Heart right ventricle (tissue), 16 donors: ENCODE measurements around the gene PRSS1. TPM values are rescaled to one million over a fixed set of nuclear protein-coding genes. Genes with fewer than 3 reads are reported as not detected.
"Not testable (repeated sequence)": the region's sequence is repeated elsewhere in the genome, so short reads cannot be mapped to it uniquely, and the experiment has no call there.

ENCODE experiments used
- ATAC-seq, 8 donors: fragments of 200-7000 bp; cut with Tn5 transposase; one replicate each; pipeline ENCODE4 v1.9.1; 2020; ENCODE audit warnings: mild to moderate bottlenecking in 8 of 8, moderate library complexity in 8 of 8, moderate number of reproducible peaks in 1 of 8
- DNase-seq, 2 donors: peaks; one replicate each; pipeline ENCODE4 v3.0.0-alpha.2; 2020
- H3K27ac ChIP-seq, 10 donors: fragments of 200-600 bp; sonication (generic) in 2 of 10; one replicate each; pipeline versions ENCODE4 v1.5.0 to v1.8.0; 2020 to 2022; ENCODE audit warnings: mild to moderate bottlenecking in 3 of 10
- H3K27me3 ChIP-seq, 7 donors: fragments of 200-600 bp; one replicate each; pipeline ENCODE4 v1.8.0; 2021 to 2022; ENCODE audit warnings: mild to moderate bottlenecking in 2 of 7
- H3K36me3 ChIP-seq, 9 donors: fragments of 200-600 bp; sonication (generic) in 1 of 9; one replicate each; pipeline versions ENCODE4 v1.5.0 to v1.8.0; 2020 to 2022; ENCODE audit warnings: mild to moderate bottlenecking in 2 of 9
- H3K4me1 ChIP-seq, 9 donors: fragments of 200-600 bp; sonication (generic) in 1 of 9; one replicate each; pipeline versions ENCODE4 v1.5.0 to v1.8.0; 2020 to 2022; ENCODE audit warnings: mild to moderate bottlenecking in 4 of 9
- H3K4me3 ChIP-seq, 10 donors: fragments of 200-600 bp; sonication (generic) in 2 of 10; one replicate each; pipeline versions ENCODE4 v1.5.0 to v1.8.0; 2020 to 2022; ENCODE audit warnings: mild to moderate bottlenecking in 7 of 10, moderate library complexity in 2 of 10
- H3K9me3 ChIP-seq, 11 donors: fragments of 200-600 bp in 10 of 11; sonication (generic) in 2 of 11; one replicate each; pipeline versions ENCODE4 v1.5.0 to v1.8.0; 2013 to 2022; ENCODE audit warnings: mild to moderate bottlenecking in 2 of 11, control low read depth in 1 of 11, moderate library complexity in 1 of 11
- WGBS, 2 donors: extraction: QIAGEN DNeasy Blood & Tissue Kit; methylation state at CpG; one replicate each; pipeline ENCODE4 v1.1.7; 2013; ENCODE audit warnings: inconsistent platforms in 1 of 2; 5-methylcytosine and 5-hydroxymethylcytosine counted together
- intact Hi-C, 10 donors: fragments of 100-400 bp; cut with DNase I; formaldehyde crosslinking; loops; one replicate each; pipeline versions ENCODE4 v1.11.1 to v1.14.2; 2022
- polyA plus RNA-seq, 2 donors: library from polyadenylated mRNA; stranded (reverse); fragments of 200-250 nt; gene quantifications; one replicate each; pipeline ENCODE4 v1.2.3, GENCODE V29; 2013
- total RNA-seq, 10 donors: library from RNA; stranded (reverse); fragmentation: NEBNext Ultra II Directional in 3 of 10; extraction: Animal tissue kit (Norgen Biotek cat#: 25700) in 3 of 10; gene quantifications; one replicate each; pipeline versions ENCODE4 v1.2.1 to v1.2.4, GENCODE V29; 2021 to 2023
- TF ChIP-seq, protein P1 (sequence below), 9 donors: fragments of 200-600 bp; sonication (generic) in 2 of 9; IDR thresholded peaks; one replicate each; pipeline versions ENCODE4 v1.5.0 to v1.8.0; 2021 to 2022; ENCODE audit warnings: antibody characterized with exemption in 9 of 9, mild to moderate bottlenecking in 5 of 9, moderate library complexity in 1 of 9
- donor health status: Arrhythmogenic right ventricular cardiomyopathy.
- donor health status: ischemic (EF 13 %, LVEDD 7.1; RV severe dilation, severe dysfunction).
- donor health status: healthy with polysubstance abuse.
- donor health status: DM: no; HTN: yes; CAD: no.
- donor health status: DM: no; HTN: no; CAD: no.
- donor health status: ischemic (EF 25% LVEDD 6.9; RV normal size, moderate dysfunction).
- donor health status: ischemic (EF 25% LVEDD 5.7; RV mildly dilated, moderate dysfunction).
- donor health status: healthy.
- donor health status: DM: yes; HTN: yes; CAD: no.
- donor health status: Ischemic cardiomyopathy.
- donor health status: ischemic (EF 35%, LVEDD 5.7; RV mildly dilated, moderate dysfunction).
- donor health status: nonischemic (EF 11% LVEDD 7.7; RV severe dilation, severe dysfunction).
- donor health status: DM: yes; HTN: yes; CAD: no.
- donor health status: PGD.
- donor health status: ischemic (EF 29% LVEDD 5.4; RV normal size, mild dysfunction).
- donor health status: nonischemic (EF 23%, LVEDD 6.1; RV moderate dilation, normal function).

The PRSS1 gene
- total and polyA plus RNA-seq, 12 donors = 0.75 to 4.3 (median 3.7) TPM; not detected in 4

DNA sequence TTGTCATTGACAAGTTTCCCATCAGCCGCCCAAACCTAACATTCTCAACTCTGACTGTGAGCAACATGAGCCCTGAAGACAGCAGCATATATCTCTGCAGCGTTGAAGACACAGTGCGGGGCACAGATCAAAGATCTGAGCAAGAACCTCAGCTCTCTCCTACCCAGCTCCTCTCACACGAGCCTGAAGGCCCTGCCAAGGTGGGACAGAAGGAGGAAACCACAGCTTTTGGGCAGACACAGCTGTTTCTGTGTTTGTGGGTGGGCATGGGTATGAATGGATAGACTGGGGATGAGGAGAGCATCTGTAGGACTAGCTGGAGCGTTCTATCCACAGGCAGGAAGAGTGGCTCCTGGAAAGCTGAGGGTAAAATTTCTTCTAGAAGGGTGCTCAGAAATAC lies 8.5 kb upstream of the PRSS1 start:
- H3K4me3 ChIP-seq = no peak overlapping the region
- intact Hi-C loops = no loop called here
- no peaks in the 10 kb centered on the region for H3K27me3 ChIP-seq
- H3K36me3 ChIP-seq = no peaks in the 10 kb centered on the region
- peak overlapping the region in 2 of 10 donors; percentile 6 to 16 for H3K27ac ChIP-seq
- no peaks in the 10 kb centered on the region for H3K9me3 ChIP-seq
- TF ChIP-seq, protein P1, sequence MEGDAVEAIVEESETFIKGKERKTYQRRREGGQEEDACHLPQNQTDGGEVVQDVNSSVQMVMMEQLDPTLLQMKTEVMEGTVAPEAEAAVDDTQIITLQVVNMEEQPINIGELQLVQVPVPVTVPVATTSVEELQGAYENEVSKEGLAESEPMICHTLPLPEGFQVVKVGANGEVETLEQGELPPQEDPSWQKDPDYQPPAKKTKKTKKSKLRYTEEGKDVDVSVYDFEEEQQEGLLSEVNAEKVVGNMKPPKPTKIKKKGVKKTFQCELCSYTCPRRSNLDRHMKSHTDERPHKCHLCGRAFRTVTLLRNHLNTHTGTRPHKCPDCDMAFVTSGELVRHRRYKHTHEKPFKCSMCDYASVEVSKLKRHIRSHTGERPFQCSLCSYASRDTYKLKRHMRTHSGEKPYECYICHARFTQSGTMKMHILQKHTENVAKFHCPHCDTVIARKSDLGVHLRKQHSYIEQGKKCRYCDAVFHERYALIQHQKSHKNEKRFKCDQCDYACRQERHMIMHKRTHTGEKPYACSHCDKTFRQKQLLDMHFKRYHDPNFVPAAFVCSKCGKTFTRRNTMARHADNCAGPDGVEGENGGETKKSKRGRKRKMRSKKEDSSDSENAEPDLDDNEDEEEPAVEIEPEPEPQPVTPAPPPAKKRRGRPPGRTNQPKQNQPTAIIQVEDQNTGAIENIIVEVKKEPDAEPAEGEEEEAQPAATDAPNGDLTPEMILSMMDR (IDR thresholded peaks at IDR 0.05) = no peak
- peaks cover 0 to 21% (median 10%) of the 10 kb centered on the region in 9 donors for H3K4me1 ChIP-seq
- WGBS, 2 donors = 77 to 81% methylated on average over 5 of the region's 5 CpGs
- ATAC-seq (no peak), DNase-seq (no peak)

DNA sequence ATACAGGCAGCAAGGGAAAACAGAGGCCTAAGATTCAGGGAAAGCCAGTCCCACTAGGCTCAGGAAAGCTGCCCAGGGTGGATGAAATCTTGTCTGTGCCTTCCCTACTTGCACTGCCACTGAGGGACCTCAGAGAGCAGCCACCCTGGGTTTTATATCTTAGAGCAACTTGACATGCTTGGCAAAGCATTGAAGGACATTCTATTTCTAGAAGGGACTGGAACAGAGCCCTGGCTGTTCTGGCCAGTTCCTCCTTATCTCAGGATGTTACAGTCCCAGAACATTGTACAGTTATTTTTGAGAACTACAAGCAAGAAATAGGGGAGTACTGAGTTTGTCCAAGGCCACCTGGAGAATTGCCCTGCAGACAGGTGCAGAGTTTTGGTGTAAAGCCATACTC lies 7.3 kb upstream of the PRSS1 start:
- intact Hi-C loops, H3K4me3 ChIP-seq, H3K9me3 ChIP-seq, H3K36me3 ChIP-seq, H3K27me3 ChIP-seq: not testable (repeated sequence)
- ATAC-seq (peak; percentile 75 to 99 (median 96)), DNase-seq (peak; percentile 19 to 44)
- peak overlapping the region in 8 of 10 donors; percentile 6 to 78 (median 62) for H3K27ac ChIP-seq
- peaks cover 0 to 21% (median 10%) of the 10 kb centered on the region in 9 donors for H3K4me1 ChIP-seq

DNA sequence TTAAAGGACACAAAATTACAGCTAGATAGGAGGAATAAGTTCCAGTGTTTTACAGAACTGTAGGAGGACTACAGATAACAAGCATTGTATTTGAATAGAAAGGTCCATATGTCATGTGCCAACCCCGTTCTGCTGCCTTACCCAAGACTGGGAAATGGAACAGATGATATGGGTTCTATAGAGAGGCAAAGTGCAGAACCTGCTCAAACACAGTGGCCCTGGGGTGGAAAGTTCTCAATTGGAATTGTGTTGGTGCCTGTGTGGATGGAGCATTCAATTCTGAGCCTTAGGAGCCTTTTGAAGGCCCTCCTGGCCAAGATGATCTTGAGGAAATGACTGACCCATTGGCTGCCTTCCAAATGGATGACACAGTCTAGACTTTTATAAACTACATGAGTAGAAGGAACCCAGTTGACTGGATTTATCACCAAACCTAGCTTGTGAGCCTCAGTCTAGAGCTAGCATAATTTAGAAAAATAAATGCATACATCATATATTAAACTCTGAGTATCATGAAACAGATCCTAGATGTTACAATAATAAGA lies 4.1 kb upstream of the PRSS1 start:
- Histone ChIP-seq H3K27me3 (no peaks in the 10 kb centered on the region), H3K4me1 (peaks cover 0 to 21% (median 10%) of the 10 kb centered on the region in 9 donors), H3K4me3 (no peak overlapping the region), H3K9me3 (no peaks in the 10 kb centered on the region), H3K27ac (no peak overlapping the region), H3K36me3 (no peaks in the 10 kb centered on the region)
- 60 to 68% methylated on average over 1 of the region's 1 CpG for WGBS, 2 donors
- TF ChIP-seq, protein P1 (IDR thresholded peaks at IDR 0.05) = no peak
- DNase-seq = no peak
- intact Hi-C loops = no loop called here
- no peak for ATAC-seq

DNA sequence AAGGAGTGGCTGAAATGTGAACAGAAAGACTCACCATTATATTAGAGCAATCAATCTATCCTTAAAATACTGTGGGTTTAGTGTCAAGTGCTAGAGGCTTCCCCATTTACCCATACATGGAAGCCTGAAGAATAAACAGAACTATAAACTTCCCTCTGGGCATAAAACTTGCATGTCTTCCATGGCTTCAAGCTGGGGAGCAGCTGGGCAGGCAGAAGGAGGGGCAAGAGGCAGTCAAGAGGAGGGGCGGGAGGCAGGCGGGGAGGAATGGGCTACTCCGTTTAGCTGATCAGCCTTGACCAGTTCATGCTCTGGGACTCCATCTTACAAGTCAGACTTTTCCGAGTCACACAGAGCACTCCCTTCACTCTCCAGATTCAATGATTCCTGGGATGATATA lies 3.5 kb upstream of the PRSS1 start:
- H3K4me3 ChIP-seq = no peak overlapping the region
- H3K27me3 ChIP-seq = no peaks in the 10 kb centered on the region
- no peak overlapping the region for H3K27ac ChIP-seq
- 68 to 72% methylated on average over 4 of the region's 4 CpGs for WGBS, 2 donors
- H3K36me3 ChIP-seq = no peaks in the 10 kb centered on the region
- H3K4me1 ChIP-seq = peaks cover 0 to 18% (median 10%) of the 10 kb centered on the region in 9 donors
- H3K9me3 ChIP-seq = no peaks in the 10 kb centered on the region
- TF ChIP-seq, protein P1 (IDR thresholded peaks at IDR 0.05) = no peak
- no peak for DNase-seq
- intact Hi-C loops = no loop called here
- ATAC-seq = no peak

DNA sequence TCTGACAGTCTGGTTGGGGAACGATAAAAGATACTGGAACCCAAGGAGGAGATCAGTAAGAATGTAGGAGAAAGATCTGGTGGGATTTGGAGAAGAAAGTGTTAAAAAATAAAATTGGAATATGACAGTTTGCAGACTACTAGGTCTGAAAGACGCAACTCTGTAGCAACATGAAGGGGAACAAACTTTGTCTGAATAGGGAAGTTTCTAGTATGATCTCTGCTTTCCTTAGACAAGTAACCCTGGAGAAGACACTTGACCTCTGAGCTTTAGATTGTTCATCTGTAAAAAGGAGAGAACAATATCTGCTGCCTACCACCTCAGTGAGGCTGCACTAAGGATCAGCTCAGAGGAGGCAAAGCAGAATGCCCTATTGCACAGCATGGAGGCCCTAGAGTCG lies 3.0 kb upstream of the PRSS1 start:
- Histone ChIP-seq H3K36me3 (no peaks in the 10 kb centered on the region), H3K9me3 (no peaks in the 10 kb centered on the region), H3K4me3 (no peak overlapping the region), H3K27me3 (no peaks in the 10 kb centered on the region), H3K27ac (no peak overlapping the region), H3K4me1 (peaks cover 0 to 12% (median 7%) of the 10 kb centered on the region in 9 donors)
- TF ChIP-seq, protein P1 (IDR thresholded peaks at IDR 0.05) = no peak
- DNase-seq (no peak), ATAC-seq (no peak)
- 77 to 81% methylated on average over 3 of the region's 3 CpGs for WGBS, 2 donors
- intact Hi-C loops = no loop called here

DNA sequence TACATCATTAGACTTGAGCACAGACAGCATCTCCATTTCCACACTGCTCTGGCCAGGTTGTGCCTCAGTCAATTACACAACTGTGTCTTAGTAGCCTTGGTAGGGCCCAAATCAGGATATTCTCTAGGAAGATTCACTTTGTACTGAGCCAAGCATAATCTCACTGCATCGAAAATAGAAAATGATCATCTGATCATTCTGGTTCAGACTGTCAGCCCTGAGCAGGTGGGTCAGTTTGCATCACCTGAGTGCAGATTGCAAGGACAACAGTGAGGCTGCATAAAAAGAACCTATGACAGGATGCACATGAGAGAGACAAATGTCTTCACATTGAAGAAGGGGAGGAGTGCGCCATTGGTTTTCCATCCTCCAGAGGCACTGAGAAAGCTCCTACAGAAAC lies 862 bp upstream of the PRSS1 start:
- H3K4me1 ChIP-seq, DNase-seq, H3K4me3 ChIP-seq, H3K36me3 ChIP-seq, ATAC-seq, H3K9me3 ChIP-seq, H3K27me3 ChIP-seq, H3K27ac ChIP-seq, intact Hi-C loops: not testable (repeated sequence)
- WGBS, 2 donors = 76 to 87% methylated on average over 2 of the region's 2 CpGs
